22Rv1 (cell line): Measurements from ENCODE around the gene KRT17.
"Not testable (repeated sequence)": the region's sequence is repeated elsewhere in the genome, so short reads cannot be mapped to it uniquely, and the experiment has no call there.

ENCODE experiments used
- CTCF ChIP-seq: fragments of 450-650 bp; IDR thresholded peaks from 2 replicates; pipeline ENCODE4 v1.5.1; 2017; ENCODE audit warnings: mild to moderate bottlenecking
- ZFX ChIP-seq: fragments of 450-650 bp; IDR thresholded peaks from 2 replicates; pipeline ENCODE4 v1.6.1; 2017; ENCODE audit warnings: antibody characterized with exemption, borderline replicate concordance

GRCh38 chr17:41606930-41607329 is 17.4 kb downstream of the KRT17 start:
- TF ChIP-seq CTCF, ZFX: not testable (repeated sequence)
